ENCODE measurements around the gene NRN1L.

The NRN1L gene

DNA sequence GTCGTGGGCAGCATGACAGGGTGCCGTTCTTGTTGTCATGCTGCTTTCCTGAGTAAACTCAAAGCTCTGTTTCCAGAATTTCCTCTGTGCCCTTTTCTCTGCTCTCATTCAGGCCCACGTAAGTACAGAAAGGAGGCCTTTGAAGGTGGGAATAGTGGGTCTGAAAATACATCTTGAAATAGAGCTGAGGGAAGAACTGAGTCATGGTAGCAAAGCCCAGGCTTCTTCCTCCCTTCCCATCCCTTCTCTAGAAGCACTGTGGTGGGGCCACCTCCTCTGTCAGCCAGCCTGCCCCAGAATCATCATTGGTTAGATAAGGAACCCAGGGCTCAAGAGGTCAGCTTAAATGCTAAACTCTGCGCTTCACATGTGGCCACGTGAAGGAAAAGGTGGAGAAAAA, 37.5 kb downstream of the NRN1L start:
- no peak for DNase-seq

DNA sequence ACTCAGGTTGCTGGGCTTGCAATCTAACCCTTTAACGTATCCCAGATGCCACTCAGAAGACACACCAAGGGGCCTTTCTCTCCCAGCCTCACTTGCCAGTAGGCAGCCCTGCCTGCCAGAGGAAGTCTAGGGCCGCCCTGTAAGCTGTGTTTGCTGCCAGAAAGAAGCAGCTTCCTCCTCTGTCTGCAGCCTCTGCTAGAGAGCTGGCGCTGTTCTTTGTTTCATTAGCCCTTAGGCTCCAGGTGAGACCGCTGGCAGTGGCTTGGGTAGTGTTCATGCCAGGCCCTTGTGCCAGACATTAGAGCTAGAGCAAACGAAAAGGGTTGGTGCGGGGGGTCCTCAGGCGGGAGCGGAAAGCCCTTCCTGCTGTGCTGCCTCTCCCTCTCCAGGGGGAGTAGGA, 38.1 kb downstream of the NRN1L start:
- no peak for DNase-seq

DNA sequence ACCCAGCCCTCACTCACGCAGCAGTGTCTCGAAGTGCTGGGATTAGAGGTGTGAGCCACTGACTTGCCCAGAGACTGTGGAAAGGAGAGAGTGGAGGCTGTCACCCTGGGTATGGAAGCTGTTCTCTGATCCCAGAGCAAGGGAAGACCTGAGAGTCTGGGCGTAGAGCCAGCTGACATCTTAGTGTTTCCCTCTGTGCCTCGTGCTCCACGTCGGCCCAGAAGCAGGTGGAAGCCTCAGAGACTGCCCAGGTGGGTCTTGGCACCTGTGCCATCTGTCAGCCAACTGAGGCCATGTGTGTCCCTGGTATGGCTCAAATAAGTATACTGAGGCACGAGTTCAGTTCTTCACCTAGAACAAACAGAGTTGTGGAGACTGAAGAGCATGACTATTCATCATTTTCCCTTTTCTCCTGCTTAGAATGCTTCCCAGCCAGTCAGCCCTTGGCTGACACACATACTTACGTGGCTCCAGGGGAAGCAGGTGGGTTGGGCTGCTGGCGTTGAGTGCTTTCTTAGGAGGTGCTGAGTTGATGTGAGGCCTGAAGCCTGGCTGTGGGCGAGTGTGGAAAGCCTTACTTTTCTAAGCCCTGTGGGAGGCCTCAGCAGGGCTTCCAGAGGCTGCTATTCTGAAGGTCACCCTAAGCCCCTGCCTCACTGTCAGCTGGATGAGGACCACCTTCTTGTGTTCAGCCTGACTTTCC, 38.9 kb downstream of the NRN1L start:
- no peak for DNase-seq

DNA sequence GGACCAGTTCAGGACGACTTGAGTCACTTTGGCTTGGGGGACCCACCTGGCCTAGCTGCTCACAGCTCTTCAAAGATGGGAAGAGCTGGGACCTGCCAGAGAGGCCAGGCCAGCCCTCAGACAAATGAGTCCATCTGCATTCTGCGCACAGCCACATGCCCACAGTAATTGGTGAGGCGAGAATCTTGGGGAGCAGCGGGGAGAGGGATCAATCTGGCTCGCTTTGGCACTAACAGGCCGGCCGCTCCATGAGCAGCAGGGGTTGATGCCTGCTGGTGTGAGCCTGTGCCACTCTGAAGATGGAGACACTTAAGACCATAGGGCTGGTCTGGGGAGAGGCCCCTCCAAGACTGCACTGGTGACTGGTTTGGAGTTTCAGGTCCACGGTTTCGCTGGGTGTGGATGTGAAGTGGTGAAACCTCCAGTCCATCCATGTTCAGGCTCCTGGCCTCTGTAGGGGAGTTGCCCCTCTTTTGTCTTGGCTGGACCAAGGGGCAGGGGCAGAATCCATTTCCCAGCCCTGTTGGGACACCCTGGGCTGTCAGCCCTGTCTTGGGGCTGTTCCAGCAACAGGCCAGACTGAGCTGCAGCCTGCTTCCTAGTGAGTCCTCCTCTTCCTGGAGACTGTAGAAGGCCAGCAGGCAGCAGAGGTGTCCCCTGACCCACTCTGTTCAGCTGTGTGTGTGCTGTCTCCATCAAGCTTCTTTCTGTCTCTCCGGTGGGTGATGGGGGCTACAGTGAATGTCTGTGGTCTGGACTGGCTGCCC, 39.6 kb downstream of the NRN1L start:
- no peak for DNase-seq

DNA sequence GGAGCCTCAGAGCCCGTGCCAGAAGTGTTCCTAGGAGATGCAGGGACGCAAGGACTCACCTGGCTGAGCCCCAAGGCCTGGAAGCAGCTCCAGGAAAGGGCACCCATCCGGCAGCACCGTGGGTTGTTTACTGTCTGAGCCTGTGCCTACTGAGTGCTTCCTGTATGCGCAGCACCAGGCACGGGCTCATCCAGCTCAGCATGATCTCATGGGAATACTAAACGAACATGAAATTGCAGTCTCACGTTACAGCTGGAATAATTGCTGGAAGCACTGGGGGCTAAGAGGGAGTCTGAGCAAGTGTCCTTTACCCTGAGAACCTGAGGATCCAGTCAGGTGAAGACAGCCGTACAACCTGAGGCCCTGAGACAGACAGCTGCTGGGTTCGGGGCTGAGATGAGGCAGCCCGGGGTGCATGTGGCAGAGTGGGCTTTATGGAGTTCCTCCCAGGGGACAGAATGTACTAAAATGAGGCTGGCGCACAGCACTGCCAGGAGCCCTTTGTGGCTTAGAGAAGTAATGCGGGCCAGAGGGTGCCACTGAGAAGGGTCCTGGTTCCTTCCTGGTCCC, 41.6 kb downstream of the NRN1L start:
- DNase-seq = no peak

DNA sequence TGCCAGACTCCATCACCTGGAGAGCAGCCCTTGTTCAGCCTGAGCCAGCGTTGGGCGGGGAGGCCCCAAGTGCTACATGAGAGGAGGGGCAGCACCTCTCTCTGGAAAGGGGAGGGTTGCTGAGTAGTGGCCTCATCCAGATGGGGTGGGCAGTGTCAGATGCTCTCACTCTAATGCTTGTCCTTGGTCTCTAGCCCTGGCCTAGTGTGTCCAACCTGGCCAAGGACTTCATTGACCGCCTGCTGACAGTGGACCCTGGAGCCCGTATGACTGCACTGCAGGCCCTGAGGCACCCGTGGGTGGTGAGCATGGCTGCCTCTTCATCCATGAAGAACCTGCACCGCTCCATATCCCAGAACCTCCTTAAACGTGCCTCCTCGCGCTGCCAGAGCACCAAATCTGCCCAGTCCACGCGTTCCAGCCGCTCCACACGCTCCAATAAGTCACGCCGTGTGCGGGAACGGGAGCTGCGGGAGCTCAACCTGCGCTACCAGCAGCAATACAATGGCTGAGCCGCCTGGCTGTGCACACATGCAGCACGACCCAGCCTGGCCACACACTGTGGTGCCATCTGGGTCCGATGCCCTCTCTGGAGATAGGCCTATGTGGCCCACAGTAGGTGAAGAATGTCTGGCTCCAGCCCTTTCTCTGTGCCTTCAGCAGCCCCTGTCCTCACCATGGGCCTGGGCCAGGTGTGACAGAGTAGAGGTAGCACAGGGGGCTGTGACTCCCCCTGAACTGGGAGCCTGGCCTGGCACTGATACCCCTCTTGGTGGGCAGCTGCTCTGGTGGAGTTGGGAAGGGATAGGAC, 42.7 kb downstream of the NRN1L start:
- DNase-seq = no peak

DNA sequence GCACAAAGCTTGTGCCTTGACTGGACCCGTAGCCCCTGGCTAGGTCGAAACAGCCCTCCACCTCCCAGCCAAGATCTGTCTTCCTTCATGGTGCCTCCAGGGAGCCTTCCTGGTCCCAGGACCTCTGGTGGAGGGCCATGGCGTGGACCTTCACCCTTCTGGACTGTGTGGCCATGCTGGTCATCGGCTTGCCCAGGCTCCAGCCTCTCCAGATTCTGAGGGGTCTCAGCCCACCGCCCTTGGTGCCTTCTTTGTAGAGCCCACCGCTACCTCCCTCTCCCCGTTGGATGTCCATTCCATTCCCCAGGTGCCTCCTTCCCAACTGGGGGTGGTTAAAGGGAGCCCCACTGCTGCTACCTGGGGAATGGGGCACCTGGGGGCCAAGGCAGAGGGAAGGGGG, 43.5 kb downstream of the NRN1L start:
- no peak for DNase-seq

DNA sequence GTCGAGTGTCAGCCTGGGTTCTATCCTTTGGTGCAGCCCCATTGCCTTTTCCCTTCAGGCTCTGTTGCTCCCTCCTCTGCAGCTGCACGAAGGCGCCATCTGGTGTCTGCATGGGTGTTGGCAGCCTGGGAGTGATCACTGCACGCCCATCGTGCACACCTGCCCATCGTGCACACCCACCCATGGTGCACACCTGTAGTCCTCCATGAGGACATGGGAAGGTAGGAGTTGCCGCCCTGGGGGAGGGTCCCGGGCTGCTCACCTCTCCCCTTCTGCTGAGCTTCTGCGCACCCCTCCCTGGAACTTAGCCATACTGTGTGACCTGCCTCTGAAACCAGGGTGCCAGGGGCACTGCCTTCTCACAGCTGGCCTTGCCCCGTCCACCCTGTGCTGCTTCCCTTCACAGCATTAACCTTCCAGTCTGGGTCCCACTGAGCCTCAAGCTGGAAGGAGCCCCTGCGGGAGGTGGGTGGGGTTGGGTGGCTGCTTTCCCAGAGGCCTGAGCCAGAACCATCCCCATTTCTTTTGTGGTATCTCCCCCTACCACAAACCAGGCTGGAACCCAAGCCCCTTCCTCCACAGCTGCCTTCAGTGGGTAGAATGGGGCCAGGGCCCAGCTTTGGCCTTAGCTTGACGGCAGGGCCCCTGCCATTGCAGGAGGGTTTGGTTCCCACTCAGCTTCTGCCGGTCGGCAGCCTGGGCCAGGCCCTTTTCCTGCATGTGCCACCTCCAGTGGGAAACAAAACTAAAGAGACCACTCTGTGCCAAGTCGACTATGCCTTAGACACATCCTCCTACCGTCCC, 44.1 kb downstream of the NRN1L start:
- DNase-seq = peak; percentile 74 to 78

DNA sequence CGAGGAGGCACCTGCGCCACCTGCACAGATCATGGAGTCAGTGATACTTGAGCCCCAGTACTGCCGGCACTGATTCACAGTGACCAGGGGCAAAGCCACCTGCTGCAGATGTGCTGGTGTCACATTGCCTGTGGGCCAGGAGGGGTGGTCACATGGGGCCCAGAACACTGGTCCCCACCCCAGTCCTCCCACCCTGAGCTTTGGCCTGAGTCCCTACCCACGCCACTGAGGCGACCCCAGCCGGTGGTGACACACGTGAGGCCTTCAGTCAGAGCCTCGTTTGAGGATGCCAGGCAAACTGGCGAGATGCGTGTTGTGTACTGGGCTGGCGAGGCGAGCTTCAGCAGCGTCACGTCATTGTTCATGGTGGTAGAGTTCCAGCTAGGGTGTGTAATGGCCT, 45.5 kb downstream of the NRN1L start:
- no peak for DNase-seq

DNA sequence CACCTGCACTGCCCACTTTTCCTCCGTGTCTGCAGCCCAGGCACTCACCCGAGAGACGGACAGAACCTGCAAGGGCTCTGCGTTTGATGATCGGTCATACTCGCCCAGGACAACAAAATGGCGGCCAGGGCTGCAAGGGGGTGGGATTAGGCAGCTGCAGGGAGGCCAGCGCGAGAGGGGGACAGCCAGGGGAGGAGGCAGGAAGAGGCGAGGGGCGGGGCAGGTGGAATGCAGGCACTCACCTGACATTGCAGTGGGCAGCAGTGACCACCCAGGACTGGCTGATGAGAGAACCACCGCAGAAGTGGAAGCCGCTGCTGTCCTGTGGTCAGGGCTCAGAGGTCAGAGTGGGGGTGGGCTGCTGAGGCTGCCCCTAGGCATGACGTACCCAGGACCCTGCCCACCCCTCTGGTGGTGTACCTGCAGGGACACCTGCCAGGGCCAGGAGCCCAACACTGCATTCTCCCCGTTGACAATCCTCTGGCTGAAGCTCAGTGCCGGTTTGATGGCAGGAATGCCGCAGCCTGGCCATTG, 46.1 kb downstream of the NRN1L start:
- no peak for DNase-seq

DNA sequence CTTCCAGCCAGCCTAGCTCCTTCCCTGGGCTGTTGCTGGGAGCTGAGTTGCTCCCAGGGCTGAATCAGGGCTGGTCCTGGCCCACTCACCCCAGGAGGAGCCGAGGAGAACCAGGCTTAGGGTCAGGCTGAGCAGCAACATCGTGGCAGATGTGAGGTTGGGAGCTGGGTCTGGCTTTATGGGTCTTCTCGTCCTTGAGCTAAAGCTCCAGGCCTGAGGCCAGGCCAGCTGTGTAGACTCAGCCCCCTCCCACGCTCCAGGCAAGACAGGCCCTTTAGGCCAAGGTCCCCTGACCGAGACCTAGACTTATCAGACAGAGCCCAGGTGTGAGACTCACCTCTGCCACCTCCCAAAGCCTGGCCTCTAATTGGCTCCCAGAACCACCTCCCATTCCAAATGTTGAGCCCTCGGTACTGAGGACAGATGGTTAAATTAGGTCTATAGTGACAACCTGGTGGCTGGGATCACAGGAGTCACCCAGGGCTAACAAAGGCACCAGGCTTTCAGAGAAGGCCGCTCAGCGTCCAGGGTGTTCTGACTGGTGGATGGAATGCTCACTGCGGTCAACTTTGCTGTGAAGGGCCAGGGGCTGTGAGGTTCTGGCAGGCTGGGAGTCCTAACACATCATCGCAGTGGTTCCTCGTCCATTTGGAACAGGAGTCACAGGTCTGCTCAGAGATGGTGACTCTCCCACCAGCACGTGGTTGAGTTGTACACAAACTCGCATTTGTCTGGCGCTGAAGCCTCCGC, 47.2 kb downstream of the NRN1L start, which contains the start of gene CTRL:
CTRL (minus strand) TSS at position 151 of the 750 bp plus-strand sequence; CDS start at position 141, 10 bp downstream.
- DNase-seq = no peak

DNA sequence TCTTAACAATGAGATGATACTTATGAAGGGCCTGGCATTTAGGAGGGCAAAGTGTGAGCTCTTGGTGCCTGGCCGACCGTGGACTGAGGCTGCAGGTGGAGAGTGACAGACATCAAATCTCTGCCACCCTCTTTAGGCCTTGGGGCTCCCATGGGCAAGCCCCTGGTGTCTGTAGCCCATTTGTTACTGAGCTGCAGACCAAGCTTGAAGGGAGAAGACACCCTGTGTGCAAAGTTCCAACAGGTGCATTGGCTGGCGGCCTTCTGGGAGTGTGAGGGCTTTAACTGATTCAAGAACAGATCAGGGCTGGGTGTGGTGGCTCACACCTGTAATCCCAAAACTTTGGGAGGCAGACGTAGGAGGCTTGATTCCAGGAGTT, 47.8 kb downstream of the NRN1L start:
- DNase-seq = no peak

DNA sequence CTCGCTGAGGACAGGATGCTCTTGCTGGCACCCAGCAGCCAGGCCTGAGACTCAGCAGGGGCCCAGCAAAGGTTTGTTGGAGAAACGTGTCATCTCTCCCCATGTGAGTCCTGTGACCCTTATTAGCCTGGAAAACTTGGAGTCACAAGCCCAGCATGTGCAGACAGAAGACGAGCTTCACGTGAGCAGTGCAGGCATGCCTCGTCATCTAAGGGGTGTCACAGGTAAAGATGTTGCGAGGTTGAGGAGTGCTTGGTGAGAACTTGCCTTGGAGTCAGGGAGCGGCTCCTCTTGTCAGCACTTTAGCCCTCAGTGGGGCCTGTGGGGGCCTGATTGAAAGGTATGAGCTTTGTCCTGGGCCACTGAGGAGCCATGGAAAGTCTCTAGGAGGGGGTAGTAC, 49.1 kb downstream of the NRN1L start:
- DNase-seq = no peak

DNA sequence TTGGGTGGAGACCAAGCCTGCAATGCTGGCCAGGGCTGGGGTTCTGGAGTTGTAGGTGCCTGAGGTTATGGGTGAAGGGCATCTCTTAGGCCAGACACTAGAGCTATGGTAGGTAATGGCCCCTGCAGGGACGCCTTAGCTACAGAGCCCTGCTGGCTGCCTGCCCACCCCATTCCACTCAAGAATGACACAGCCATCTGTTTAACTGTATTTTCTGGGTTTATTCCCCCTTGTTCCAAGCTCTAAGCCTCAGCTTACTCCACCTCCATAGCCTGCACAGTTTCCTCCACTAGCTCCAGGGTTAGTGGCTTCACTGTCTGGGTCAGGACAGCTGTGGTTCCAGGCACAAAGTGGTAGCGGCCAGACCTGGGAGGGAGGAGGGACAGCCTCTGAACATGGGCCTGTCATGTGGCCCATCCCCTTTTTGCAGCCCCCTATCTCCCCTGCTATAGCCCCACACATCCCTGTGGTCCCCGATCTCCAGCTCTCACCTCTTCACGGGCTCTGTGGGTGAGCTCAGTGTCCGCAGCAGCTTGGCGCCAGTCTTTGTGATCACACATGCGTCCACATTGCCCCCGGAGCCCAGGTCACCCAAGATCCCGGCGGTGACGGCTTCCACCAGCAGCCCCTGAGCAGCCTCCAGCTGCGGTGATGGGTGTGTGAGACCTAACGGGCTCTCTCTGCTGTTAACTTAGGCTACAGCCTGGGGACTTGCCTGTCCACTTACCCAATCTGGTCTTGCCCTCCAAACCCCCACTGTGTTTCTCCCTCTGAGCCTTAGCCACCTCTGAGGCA, 49.8 kb downstream of the NRN1L start:
- DNase-seq = no peak

DNA sequence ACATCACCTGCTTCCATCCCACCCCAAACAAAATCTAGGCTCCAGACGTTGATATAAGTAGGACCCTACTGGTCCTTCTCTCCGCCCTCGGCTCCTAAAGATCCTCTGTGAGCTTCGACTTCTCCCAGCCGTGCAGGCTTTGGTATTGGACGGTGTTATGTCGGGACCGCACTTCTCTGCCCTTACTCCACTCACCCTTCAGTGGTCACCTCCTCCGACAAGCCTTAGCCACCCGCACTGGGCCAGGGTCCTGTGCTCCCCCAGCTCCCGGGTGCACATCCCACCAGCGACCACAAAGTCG, 50.4 kb downstream of the NRN1L start:
- no peak for DNase-seq

DNA sequence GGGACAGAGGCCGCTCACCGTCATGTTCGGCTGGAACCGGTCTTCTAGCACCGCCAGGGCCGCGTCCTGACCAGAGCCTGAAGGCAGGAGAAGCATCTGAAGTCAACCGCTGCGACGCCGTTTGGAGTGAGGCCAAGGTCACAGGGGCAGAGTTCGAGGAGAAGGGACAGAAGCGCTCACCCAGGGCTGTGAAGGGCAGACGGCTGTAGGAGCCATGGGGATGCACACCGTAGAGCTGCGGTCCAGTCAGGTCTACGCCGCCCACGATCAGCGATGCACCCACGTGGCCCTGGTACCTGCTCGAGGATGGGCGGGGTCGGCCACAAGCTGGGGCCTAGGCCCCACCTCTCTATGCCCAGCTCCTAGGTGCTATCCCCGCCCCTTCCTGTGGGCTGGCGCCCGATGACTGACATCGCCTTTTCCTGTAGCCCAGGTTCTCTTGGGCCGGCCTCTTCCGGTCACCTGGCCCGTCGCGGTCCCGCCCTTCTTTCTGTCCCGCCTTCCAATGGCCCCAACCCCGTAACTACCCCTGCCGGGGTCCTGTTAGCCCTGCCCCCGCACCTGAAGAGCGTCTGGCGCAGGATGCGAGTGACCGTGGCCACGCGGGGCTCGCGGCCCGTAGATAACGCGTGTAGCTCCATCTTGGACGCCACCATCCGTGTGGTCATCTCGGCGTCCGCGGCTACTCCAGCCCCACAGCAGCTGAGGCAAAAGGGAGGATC, 50.9 kb downstream of the NRN1L start:
- DNase-seq = peak; percentile 93 to 95
